ENCODE results near the gene ZDHHC24.

GRCh38 chr11:66593303-66593635 is 47.4 kb upstream of the ZDHHC24 start:
- TF ChIP-seq CTCF (IDR thresholded peaks at IDR 0.05) (no peak), POLR2AphosphoS5 (IDR thresholded peaks at IDR 0.05) (no peak), POLR2A (IDR thresholded peaks at IDR 0.05) (no peak)

Data from prostate gland (tissue), 2 donors.